Activated B cell treated with CpG ODN at 0.5 μM for 24 hours (primary cell): Measurements from ENCODE around the gene APOL4. TPM values are rescaled to one million over a fixed set of nuclear protein-coding genes. Genes with fewer than 3 reads are reported as not detected.
A peak's percentile ranks its signal among the peaks of the same experiment; 100 is the strongest.

ENCODE experiments used
- ATAC-seq: fragments of 200-7000 bp; cut with Tn5 transposase; one replicate; pipeline ENCODE4 v1.10.0; 2021; ENCODE audit warnings: low read depth, mild to moderate bottlenecking, moderate library complexity
- CTCF ChIA-PET: fragments of 350-600 bp; sonication (Branson Sonifier 250); formaldehyde crosslinking; loops from one replicate; lab custom pipeline; 2021; ENCODE audit warnings: antibody characterized with exemption; lab: Charles Lee
- POLR2A ChIA-PET: fragments of 350-600 bp; sonication (Branson Sonifier 250); formaldehyde crosslinking; loops from one replicate; lab custom pipeline; 2021; ENCODE audit warnings: antibody characterized with exemption; lab: Charles Lee
- DNase-seq: peaks from one replicate; pipeline ENCODE4 v3.0.0; 2022
- H3K27ac Mint-ChIP-seq: one replicate; pipeline ENCODE4 v1.8.0; 2020; ENCODE audit warnings: mixed read lengths
- H3K27me3 Mint-ChIP-seq: one replicate; pipeline ENCODE4 v1.8.0; 2021; ENCODE audit warnings: mixed read lengths
- H3K36me3 Mint-ChIP-seq: one replicate; pipeline ENCODE4 v1.8.0; 2021; ENCODE audit warnings: low read depth, mixed read lengths
- H3K4me1 Mint-ChIP-seq: one replicate; pipeline ENCODE4 v1.8.0; 2021; ENCODE audit warnings: mixed read lengths
- H3K4me3 Mint-ChIP-seq: one replicate; pipeline ENCODE4 v1.8.0; 2020; ENCODE audit warnings: mild to moderate bottlenecking, mixed read lengths
- H3K9me3 Mint-ChIP-seq: one replicate; pipeline ENCODE4 v1.8.0; 2020; ENCODE audit warnings: mixed read lengths
- intact Hi-C: fragments of 100-400 bp; cut with micrococcal nuclease; formaldehyde crosslinking; loops from one replicate; pipeline ENCODE4 v1.15.1; 2024
- total RNA-seq: library from RNA; stranded (reverse); gene quantifications from 2 replicates; pipeline ENCODE4 v1.2.3, GENCODE V29; 2022
- TF ChIP-seq, protein P1 (sequence below): fragments of 200-600 bp; IDR thresholded peaks from one replicate; pipeline ENCODE4 v1.8.0; 2022; ENCODE audit warnings: antibody characterized with exemption, mild to moderate bottlenecking

Gene APOL4
- total RNA-seq, 1 donor from 2014 or later: not detected

GRCh38 chr22:36196254-36197064 lies 5.2 kb downstream of the APOL4 start:
- ATAC-seq (no peak), DNase-seq (no peak)
- Mint-ChIP-seq H3K36me3 (no peaks in the 10 kb centered on the region), H3K9me3 (no peaks in the 10 kb centered on the region), H3K27ac (no peak overlapping the region), H3K4me3 (no peak overlapping the region), H3K27me3 (peaks cover 9% of the 10 kb centered on the region), H3K4me1 (peaks cover 19% of the 10 kb centered on the region)
- ChIA-PET CTCF (interaction anchor here (0.7 to 1.2 kb wide), 2 partner anchors 43 to 290 kb away, joined by 3 to 5 read pairs; partner anchors contain the start of gene APOL2), POLR2A (interaction anchor here (0.6 kb wide), 1 partner anchor 33 kb away, joined by 5 read pairs; no protein-coding TSS in a partner anchor)
- intact Hi-C loops: loop anchor here (1.0 to 5.0 kb wide), 4 partner anchors 13 to 291 kb away; partner anchors contain the start of gene APOL2
- TF ChIP-seq, protein P1, sequence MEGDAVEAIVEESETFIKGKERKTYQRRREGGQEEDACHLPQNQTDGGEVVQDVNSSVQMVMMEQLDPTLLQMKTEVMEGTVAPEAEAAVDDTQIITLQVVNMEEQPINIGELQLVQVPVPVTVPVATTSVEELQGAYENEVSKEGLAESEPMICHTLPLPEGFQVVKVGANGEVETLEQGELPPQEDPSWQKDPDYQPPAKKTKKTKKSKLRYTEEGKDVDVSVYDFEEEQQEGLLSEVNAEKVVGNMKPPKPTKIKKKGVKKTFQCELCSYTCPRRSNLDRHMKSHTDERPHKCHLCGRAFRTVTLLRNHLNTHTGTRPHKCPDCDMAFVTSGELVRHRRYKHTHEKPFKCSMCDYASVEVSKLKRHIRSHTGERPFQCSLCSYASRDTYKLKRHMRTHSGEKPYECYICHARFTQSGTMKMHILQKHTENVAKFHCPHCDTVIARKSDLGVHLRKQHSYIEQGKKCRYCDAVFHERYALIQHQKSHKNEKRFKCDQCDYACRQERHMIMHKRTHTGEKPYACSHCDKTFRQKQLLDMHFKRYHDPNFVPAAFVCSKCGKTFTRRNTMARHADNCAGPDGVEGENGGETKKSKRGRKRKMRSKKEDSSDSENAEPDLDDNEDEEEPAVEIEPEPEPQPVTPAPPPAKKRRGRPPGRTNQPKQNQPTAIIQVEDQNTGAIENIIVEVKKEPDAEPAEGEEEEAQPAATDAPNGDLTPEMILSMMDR: no peak

GRCh38 chr22:36194971-36195370 lies 6.6 kb downstream of the APOL4 start:
- TF ChIP-seq, protein P1: no peak
- POLR2A ChIA-PET: interaction anchor here (0.9 kb wide), 1 partner anchor 294 kb away, joined by 8 read pairs; no protein-coding TSS in a partner anchor
- no peak overlapping the region for H3K27ac Mint-ChIP-seq
- CTCF ChIA-PET: interaction anchor here (1.5 kb wide), 3 partner anchors 21 to 291 kb away, joined by 4 to 13 read pairs (median 6); no protein-coding TSS in a partner anchor
- H3K4me1 Mint-ChIP-seq: peaks cover 19% of the 10 kb centered on the region
- H3K36me3 Mint-ChIP-seq: no peaks in the 10 kb centered on the region
- peaks cover 9% of the 10 kb centered on the region for H3K27me3 Mint-ChIP-seq
- H3K9me3 Mint-ChIP-seq: no peaks in the 10 kb centered on the region
- no peak overlapping the region for H3K4me3 Mint-ChIP-seq
- intact Hi-C loops: loop anchor here (1.0 to 5.0 kb wide), 5 partner anchors 26 to 292 kb away; partner anchors contain the start of gene APOL2
- peak; percentile 70 for ATAC-seq
- no peak for DNase-seq

GRCh38 chr22:36194385-36194784 lies 7.2 kb downstream of the APOL4 start:
- Mint-ChIP-seq H3K4me3 (no peak overlapping the region), H3K36me3 (no peaks in the 10 kb centered on the region), H3K27me3 (peaks cover 11% of the 10 kb centered on the region), H3K27ac (no peak overlapping the region), H3K9me3 (no peaks in the 10 kb centered on the region), H3K4me1 (peaks cover 19% of the 10 kb centered on the region)
- ATAC-seq (no peak), DNase-seq (no peak)
- ChIA-PET POLR2A (no interaction called here), CTCF (interaction anchor here (1.5 kb wide), 3 partner anchors 22 to 292 kb away, joined by 4 to 13 read pairs (median 6); no protein-coding TSS in a partner anchor)
- TF ChIP-seq, protein P1: no peak
- intact Hi-C loops: loop anchor here (2.0 kb wide), 1 partner anchor 26 kb away; no protein-coding TSS in a partner anchor

GRCh38 chr22:36193577-36193976 lies 8.0 kb downstream of the APOL4 start:
- Mint-ChIP-seq H3K4me3 (no peak overlapping the region), H3K4me1 (peaks cover 16% of the 10 kb centered on the region), H3K27me3 (peaks cover 10% of the 10 kb centered on the region), H3K27ac (no peak overlapping the region), H3K9me3 (no peaks in the 10 kb centered on the region), H3K36me3 (no peaks in the 10 kb centered on the region)
- ATAC-seq (no peak), DNase-seq (no peak)
- intact Hi-C loops: no loop called here
- POLR2A ChIA-PET: no interaction called here
- CTCF ChIA-PET: interaction anchor here (1.2 to 1.5 kb wide), 2 partner anchors 28 to 85 kb away, joined by 3 to 6 read pairs; no protein-coding TSS in a partner anchor
- TF ChIP-seq, protein P1: no peak

- DNase-seq: no peak
- H3K27me3 Mint-ChIP-seq: peaks cover 6% of the 10 kb centered on the region
- ChIA-PET POLR2A (no interaction called here), CTCF (interaction anchor here (1.2 kb wide), 1 partner anchor 85 kb away, joined by 3 read pairs; no protein-coding TSS in a partner anchor)
- H3K4me1 Mint-ChIP-seq: peaks cover 12% of the 10 kb centered on the region
- H3K4me3 Mint-ChIP-seq: no peak overlapping the region
- intact Hi-C loops: no loop called here
- TF ChIP-seq, protein P1: no peak
- no peaks in the 10 kb centered on the region for H3K36me3 Mint-ChIP-seq
- no peak overlapping the region for H3K27ac Mint-ChIP-seq
- ATAC-seq: no peak
- H3K9me3 Mint-ChIP-seq: no peaks in the 10 kb centered on the region
These were observed 8.4 kb downstream of the APOL4 start for GRCh38 chr22:36193171-36193570.
